Kidney epithelial cell (primary cell): Measurements from ENCODE around the gene KHDRBS1. TPM values are rescaled to one million over a fixed set of nuclear protein-coding genes. Genes with fewer than 3 reads are reported as not detected.
"Not testable (repeated sequence)": the region's sequence is repeated elsewhere in the genome, so short reads cannot be mapped to it uniquely, and the experiment has no call there.

Experiments used
- DNase-seq: peaks from one replicate; pipeline ENCODE4 v3.0.0-alpha.2; 2010; ENCODE audit warnings: low read depth
- H3K27me3 ChIP-seq: 2 replicates; pipeline ENCODE4 v1.6.0; 2011; ENCODE audit warnings: low read length; ENCODE audit not compliant: control insufficient read depth, insufficient read depth
- H3K36me3 ChIP-seq: 2 replicates; pipeline ENCODE4 v1.5.1; 2011; ENCODE audit warnings: low read length; ENCODE audit not compliant: control insufficient read depth, insufficient read depth
- H3K4me3 ChIP-seq: 2 replicates; pipeline ENCODE4 v1.5.1; 2011; ENCODE audit warnings: low read depth, mild to moderate bottlenecking, control low read depth, low read length
- total RNA-seq: library from RNA; depleted of rRNA; stranded (reverse); fragments of >200 nt; gene quantifications from 2 replicates; pipeline ENCODE4 v1.2.3, GENCODE V29; 2015
- TF ChIP-seq, protein P1 (sequence below): IDR thresholded peaks from 2 replicates; pipeline ENCODE4 v1.5.1; 2011; ENCODE audit warnings: mild to moderate bottlenecking, moderate library complexity, low read length, control low read depth, inconsistent platforms; ENCODE audit not compliant: insufficient read depth, poor library complexity, severe bottlenecking

KHDRBS1 gene
- total RNA-seq, 1 donor from 2014 or later, result 110 TPM

DNA sequence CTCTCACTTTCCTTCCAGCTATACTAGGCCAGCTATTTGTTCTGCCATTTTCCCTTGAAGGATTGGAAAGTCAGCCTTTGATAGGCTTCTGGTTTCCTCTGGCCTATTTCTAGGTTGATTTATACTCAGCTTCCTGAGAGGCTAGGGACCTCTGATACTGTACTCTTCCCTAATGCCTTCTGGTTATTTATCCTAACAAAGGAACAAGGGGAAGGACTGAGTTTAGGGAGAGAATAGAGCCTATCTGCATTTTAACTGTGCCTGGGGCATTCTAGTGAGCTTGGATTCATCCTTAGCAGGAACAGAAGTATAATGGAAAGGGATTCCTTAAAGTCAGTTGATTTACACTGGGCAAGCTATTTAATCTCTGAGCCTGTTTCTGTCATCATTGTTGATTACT is 47.2 kb downstream of the KHDRBS1 start:
- DNase-seq, result no peak
- Histone ChIP-seq H3K36me3 (peaks cover 3% of the 10 kb centered on the region), H3K4me3 (no peak overlapping the region), H3K27me3 (no peaks in the 10 kb centered on the region)
- TF ChIP-seq, protein P1, sequence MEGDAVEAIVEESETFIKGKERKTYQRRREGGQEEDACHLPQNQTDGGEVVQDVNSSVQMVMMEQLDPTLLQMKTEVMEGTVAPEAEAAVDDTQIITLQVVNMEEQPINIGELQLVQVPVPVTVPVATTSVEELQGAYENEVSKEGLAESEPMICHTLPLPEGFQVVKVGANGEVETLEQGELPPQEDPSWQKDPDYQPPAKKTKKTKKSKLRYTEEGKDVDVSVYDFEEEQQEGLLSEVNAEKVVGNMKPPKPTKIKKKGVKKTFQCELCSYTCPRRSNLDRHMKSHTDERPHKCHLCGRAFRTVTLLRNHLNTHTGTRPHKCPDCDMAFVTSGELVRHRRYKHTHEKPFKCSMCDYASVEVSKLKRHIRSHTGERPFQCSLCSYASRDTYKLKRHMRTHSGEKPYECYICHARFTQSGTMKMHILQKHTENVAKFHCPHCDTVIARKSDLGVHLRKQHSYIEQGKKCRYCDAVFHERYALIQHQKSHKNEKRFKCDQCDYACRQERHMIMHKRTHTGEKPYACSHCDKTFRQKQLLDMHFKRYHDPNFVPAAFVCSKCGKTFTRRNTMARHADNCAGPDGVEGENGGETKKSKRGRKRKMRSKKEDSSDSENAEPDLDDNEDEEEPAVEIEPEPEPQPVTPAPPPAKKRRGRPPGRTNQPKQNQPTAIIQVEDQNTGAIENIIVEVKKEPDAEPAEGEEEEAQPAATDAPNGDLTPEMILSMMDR, result no peak

DNA sequence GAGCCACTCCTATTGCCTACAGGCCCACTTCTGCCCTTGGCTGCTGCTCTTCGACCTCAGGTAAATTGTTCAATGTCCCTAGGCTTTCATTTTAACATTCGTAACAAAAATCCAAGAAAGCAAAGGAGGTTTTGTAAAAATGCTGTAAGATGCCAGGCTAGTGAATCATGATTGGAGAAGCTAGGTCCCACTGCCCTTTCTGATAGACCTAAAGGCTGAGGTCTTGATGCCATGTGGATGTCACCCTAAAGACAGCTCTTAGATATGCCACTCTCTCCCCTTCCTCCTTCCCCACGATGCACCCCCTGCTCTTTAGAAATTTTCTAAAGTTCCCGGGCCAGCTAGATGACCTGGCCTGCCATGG is 49.2 kb downstream of the KHDRBS1 start:
- Histone ChIP-seq H3K4me3 (no peak overlapping the region), H3K27me3 (no peaks in the 10 kb centered on the region), H3K36me3 (peaks cover 3% of the 10 kb centered on the region)
- DNase-seq, result no peak
- TF ChIP-seq, protein P1, result no peak

DNA sequence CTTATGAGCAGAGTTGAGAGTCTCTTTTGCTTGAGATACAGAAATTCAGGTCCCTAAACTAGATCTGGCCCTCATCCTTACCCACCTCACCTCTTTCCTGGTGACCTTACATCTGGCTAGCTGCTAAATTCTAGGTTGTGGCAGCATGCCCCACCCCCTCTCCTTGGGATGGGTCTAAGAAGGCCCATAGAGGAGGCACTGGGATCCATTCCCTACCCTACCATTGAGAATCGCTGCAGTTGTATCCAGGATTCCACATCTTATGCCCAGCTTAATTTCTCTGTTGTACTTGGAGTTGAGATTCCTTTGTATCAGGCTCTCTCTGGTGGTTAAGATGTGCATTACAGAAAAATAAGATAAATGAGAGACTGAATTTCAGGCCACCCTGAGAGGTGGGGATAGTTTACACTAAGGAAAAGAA is 49.6 kb downstream of the KHDRBS1 start:
- TF ChIP-seq, protein P1, result peak; percentile 38
- Histone ChIP-seq H3K27me3 (no peaks in the 10 kb centered on the region), H3K4me3 (no peak overlapping the region), H3K36me3 (peaks cover 3% of the 10 kb centered on the region)
- no peak for DNase-seq

DNA sequence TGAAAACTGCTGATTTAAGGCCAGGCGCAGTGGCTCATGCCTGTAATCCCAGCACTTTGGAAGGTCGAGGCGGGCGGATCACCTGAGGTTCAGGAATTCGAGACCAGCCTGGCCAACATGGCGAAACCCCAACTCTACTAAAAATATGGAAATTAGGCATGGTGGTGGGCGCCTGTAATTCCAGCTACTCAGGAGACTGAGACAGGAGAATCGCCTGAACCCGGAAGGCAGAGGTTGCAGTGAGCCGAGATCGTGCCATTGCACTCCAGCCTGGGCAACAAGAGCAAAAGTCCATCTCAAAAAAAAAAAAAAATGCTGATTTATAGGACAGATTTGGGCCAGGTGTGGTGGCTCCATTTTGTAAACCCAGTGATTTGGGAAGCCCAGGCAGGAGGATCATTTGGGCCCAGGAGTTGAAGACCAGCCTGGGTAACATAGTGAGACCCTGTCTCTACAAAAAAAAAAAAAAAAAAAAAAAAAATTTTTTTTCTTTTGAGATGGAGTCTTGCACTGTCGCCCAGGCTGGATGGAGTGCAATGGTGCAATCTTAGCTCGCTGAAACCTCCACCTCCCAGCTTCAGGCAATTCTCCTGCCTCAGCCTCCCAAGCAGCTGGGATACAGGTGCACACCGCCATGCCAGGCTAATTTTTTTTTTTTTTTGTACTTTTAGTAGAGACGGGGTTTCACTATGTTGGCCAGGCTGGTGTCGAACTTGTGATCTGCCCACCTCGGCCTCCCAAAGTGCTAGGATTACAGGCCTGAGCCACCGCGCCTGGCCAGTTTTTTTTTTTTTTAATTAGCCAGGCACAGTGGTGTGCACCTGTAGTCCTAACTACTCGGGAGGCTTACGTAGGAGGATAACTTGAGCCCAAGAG is 52.2 kb downstream of the KHDRBS1 start:
- DNase-seq, H3K27me3 ChIP-seq, H3K36me3 ChIP-seq, H3K4me3 ChIP-seq: not testable (repeated sequence)

DNA sequence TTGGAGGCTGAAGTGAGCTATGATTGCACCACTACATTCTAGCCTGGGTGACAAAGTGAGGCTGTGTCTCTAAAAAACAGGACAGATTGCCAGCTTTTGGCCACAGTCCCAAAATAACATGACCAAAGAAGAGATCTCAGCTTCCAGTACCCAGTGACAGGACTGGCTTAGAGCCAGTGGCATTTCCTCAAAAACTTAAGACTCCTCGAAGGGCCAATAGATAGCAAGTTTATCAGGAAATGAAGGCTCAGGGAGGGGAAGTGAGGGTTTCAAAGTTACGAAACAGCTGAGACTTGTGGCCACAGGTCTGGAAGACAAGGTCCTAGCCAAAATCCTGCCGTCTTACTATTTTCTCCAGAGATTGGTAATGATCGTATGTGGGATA is 52.8 kb downstream of the KHDRBS1 start:
- Histone ChIP-seq H3K36me3 (peaks cover 1% of the 10 kb centered on the region), H3K27me3 (no peaks in the 10 kb centered on the region), H3K4me3 (no peak overlapping the region)
- no peak for DNase-seq
- TF ChIP-seq, protein P1, result no peak

DNA sequence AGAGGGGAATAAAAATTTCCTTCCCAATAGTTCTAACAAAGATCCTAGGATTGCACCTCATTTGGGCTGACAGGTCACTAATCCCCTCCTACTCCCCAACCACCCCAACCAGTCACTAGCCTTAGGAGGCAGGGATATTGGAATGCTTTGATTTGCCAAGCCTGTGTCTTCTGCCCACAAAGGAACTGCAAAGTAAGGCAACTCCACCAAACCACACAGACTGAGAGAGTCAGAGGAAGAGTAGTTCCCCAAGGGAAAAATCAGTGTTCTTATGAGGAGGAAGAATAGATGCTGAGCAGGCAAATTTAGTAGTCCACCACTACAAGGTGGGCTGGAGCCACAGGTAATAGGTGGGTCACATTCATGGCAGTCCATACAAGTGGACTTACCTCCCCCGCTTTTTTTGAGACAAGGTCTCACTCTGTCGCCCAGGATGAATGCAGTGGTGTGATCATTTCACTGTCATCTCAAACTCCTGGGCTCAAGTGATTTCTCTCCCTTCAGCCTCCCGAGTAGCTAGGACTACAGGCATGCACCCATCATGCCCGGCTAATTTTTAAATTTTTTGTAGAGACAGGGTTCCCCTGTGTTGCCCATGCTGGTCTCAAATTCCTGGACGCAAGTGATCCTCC is 55.4 kb downstream of the KHDRBS1 start:
- no peak for DNase-seq
- TF ChIP-seq, protein P1, result no peak
- no peaks in the 10 kb centered on the region for H3K36me3 ChIP-seq
- no peaks in the 10 kb centered on the region for H3K27me3 ChIP-seq
- no peak overlapping the region for H3K4me3 ChIP-seq
